GM12864 (cell line): Measurements from ENCODE around the gene STOML1.

ENCODE experiments used
- DNase-seq: peaks from one replicate; pipeline ENCODE4 v3.0.0-alpha.2; 2011; ENCODE audit warnings: low read depth
- H3K4me3 ChIP-seq: 2 replicates; pipeline ENCODE4 v1.5.1; 2011; ENCODE audit warnings: mild to moderate bottlenecking, low read depth, low read length, control low read depth
- CTCF ChIP-seq: IDR thresholded peaks from 2 replicates; pipeline ENCODE4 v1.5.1; 2011; ENCODE audit warnings: low read depth, mild to moderate bottlenecking, moderate library complexity, low read length, control low read depth, inconsistent platforms; ENCODE audit errors: missing control alignments

The STOML1 gene

DNA sequence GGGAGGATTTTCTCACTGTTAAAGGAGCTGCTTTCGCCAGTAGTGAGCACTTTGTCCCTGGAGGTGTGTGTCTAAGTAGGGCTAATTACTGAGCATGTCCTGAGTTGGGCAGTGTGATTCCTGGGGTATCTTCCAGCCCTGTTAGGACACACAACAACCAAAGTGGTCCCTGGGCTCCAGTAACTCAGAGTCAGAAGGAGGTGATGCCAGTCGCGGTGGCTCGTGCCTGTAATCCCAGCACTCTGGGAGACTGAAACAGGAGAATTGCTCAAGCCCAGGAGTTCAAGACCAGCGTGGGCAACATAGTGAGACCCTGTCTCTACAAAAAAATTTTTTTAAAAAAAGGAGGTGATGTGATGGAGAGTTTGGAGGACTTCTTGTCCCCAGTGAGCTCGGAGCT is 40.0 kb upstream of the STOML1 start:
- no peak for DNase-seq
- H3K4me3 ChIP-seq: no peak overlapping the region
- TF ChIP-seq CTCF: no peak

DNA sequence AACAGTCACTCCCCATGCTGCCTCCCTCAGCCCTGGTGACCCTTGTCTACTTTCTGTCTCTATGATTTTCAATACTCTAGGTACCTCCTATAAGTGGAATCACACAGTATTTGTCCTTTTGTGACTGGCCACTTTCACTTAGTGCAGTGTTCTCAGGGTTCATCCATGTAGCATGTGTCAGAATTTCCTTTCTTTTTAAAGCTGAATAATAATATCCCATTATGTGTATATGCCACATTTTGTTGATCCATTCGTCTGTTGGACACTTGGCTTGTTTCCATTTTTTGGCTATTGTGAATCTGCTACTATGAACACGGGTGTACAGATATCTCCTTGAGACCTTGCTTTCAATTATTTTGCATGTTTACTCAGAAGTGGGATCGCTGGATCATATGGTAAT is 36.6 kb upstream of the STOML1 start:
- no peak overlapping the region for H3K4me3 ChIP-seq
- TF ChIP-seq CTCF: no peak
- no peak for DNase-seq

DNA sequence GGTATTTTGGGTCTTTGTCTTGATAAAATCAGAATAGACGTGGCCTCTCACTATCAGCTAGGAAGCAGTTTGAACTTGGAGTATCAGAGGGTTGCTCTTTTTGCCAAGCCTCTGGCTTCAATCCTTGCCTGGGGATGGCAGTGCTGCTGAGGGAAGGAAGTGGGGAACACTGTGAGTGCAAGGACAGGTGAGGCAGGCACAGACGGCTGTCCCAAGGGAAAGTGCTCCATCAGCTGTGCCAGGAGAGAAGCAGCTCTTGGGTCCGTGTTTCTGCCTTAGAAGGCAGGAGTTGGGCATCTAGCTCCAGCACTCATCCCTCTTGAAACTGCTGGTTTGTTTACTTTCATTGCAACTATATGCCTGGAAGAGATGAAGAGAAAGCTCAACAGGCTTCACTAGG is 35.6 kb upstream of the STOML1 start:
- H3K4me3 ChIP-seq: no peak overlapping the region
- no peak for TF ChIP-seq CTCF
- DNase-seq: no peak

- H3K4me3 ChIP-seq: no peak overlapping the region
- TF ChIP-seq CTCF: no peak
- no peak for DNase-seq
Measured at GRCh38 chr15:74025436-74025835, 33.3 kb upstream of the STOML1 start.

DNA sequence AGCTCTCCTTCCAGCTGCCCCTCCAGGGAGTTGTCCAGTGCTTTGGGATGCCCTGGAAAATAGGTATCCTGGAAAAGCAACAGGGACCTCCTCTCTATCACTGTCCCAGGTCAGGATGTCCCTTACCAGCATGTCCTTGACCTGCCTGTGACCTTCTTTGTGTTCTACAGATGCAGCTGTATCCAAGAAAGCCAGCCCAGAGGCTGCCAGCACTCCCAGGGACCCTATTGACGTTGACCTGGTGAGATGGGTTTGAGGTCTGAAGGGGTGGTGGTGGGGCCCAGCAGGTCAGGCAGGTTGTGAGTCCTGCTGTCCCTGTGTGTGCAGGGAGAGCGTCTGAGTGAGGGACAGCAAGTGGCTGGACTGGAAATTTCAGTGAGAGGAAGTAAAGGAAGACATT is 32.6 kb upstream of the STOML1 start:
- no peak for DNase-seq
- H3K4me3 ChIP-seq: no peak overlapping the region
- TF ChIP-seq CTCF: no peak

- no peak for TF ChIP-seq CTCF
- no peak for DNase-seq
- no peak overlapping the region for H3K4me3 ChIP-seq
Measured at GRCh38 chr15:74022706-74023470, 30.8 kb upstream of the STOML1 start.

- no peak for TF ChIP-seq CTCF
- no peak for DNase-seq
- H3K4me3 ChIP-seq: no peak overlapping the region
Measured at GRCh38 chr15:74019734-74020133, 27.6 kb upstream of the STOML1 start.
